Measurements from ENCODE around the gene JPH2.

DNA sequence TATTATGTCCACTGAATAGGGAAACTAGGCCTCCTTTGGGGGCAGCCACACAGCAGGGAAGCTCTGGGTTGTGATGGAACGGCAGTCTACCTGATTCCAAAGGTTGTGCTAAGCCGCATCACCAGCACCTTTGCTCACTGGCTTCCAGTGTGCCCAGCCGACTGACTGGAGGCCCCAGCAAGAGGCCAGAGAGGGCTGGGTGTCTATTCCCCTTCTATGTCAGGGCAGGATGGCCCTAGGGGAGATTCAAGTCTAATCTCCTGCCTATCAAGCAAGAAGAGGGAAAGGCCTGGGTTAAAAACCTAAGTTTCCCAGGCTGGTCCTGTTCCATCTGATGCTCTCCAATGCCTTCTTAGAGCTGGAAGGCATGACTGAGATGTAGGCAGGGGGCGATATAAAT is 53.6 kb downstream of the JPH2 start:
- no peak for TF ChIP-seq CTCF (IDR thresholded peaks at IDR 0.05)
- no peak for TF ChIP-seq POLR2AphosphoS5 (IDR thresholded peaks at IDR 0.05)
- TF ChIP-seq POLR2A (IDR thresholded peaks at IDR 0.05): no peak
